Spleen (tissue), 11 donors: ENCODE measurements around the gene IL19. TPM values are rescaled to one million over a fixed set of nuclear protein-coding genes. Genes with fewer than 3 reads are reported as not detected.

ENCODE experiments used
- polyA plus RNA-seq, 3 donors: library from polyadenylated mRNA; stranded (reverse); fragments of 200-250 nt; gene quantifications; one replicate each; pipeline ENCODE4 v1.2.1, GENCODE V29; 2013
- small RNA-seq, 4 donors: library from RNA; depleted of rRNA; stranded (forward); fragments of <200 nt; gene quantifications; one replicate each; pipeline ENCODE3, GENCODE V24; 2016
- total RNA-seq, 7 donors: library from RNA; depleted of rRNA in 3 of 7; stranded (reverse); fragments of >200 nt in 3 of 7; fragmentation: NEBNext Ultra II Directional in 4 of 7; extraction: Animal tissue kit (Norgen Biotek cat#: 25700) in 4 of 7; gene quantifications; one replicate each; pipeline versions ENCODE4 v1.1.0 to v1.2.1, GENCODE V29; 2016 to 2021
- donor health status: healthy with polysubstance abuse.
- donor health status: DM: no; HTN: no; CAD: no; lungs with moderate emphysema.
- donor health status: DM: no; HTN: no; CAD: no.
- donor health status: Bipolar disorder and iron deficiency.
- donor health status: healthy.
- donor health status: DM: no; HTN: no; CAD: no.
- donor health status: DM: yes; HTN: yes; CAD: no.

Gene IL19
- total and polyA plus RNA-seq, 10 donors, result 0.09 to 2.2 (median 0.12) TPM; not detected in 7

Small RNA genes lying within 50 kb of the gene (small RNA-seq; reads per million reads assigned to genes)
- 0 reads per million in 4 donors for gene RF00019

Other genes starting within 250 kb of the IL19 start
- gene EIF2D, start 158.3 kb upstream of the IL19 start, total RNA-seq, result 10 to 100 TPM; 38.7 to 48.6 (median 43.0) TPM
- 10 to 100 TPM; 41.8 to 51.6 (median 50.0) TPM for gene EIF2D, start 158.3 kb upstream of the IL19 start, polyA plus RNA-seq
- 1 to 10 TPM; 2.4 to 6.6 (median 4.3) TPM for gene DYRK3, start 135.2 kb upstream of the IL19 start, total RNA-seq
- gene DYRK3, start 135.2 kb upstream of the IL19 start, polyA plus RNA-seq, result 1 to 10 TPM in 1 of 3 donors, under 1 TPM in 2; 0.65 to 1.4 (median 0.89) TPM
- 100 to 1,000 TPM in 5 of 7 donors, 10 to 100 TPM in 2; 82.0 to 129 (median 104) TPM for gene MAPKAPK2, start 85.9 kb upstream of the IL19 start, total RNA-seq
- 10 to 100 TPM; 42.2 to 68.1 (median 53.4) TPM for gene MAPKAPK2, start 85.9 kb upstream of the IL19 start, polyA plus RNA-seq
- 10 to 100 TPM in 1 of 7 donors, 1 to 10 TPM in 6; 3.0 to 23.2 (median 6.2) TPM for gene IL10, start 1.7 kb downstream of the IL19 start, total RNA-seq
- gene IL10, start 1.7 kb downstream of the IL19 start, polyA plus RNA-seq, result 1 to 10 TPM; 3.8 to 5.7 (median 4.4) TPM
- gene IL20, start 94.8 kb downstream of the IL19 start, total RNA-seq, result not detected
- not detected for gene IL20, start 94.8 kb downstream of the IL19 start, polyA plus RNA-seq
- under 1 TPM in 2 of 7 donors, not detected in 5; 0.30 to 0.34 TPM for gene IL24, start 126.7 kb downstream of the IL19 start, total RNA-seq
- 1 to 10 TPM; 1.2 to 2.0 (median 1.4) TPM for gene IL24, start 126.7 kb downstream of the IL19 start, polyA plus RNA-seq
- 100 to 1,000 TPM; 136 to 269 (median 242) TPM for gene FCMR, start 151.2 kb downstream of the IL19 start, total RNA-seq
- 100 to 1,000 TPM; 165 to 229 (median 187) TPM for gene FCMR, start 151.2 kb downstream of the IL19 start, polyA plus RNA-seq
- gene PIGR, start 175.7 kb downstream of the IL19 start, total RNA-seq, result 1 to 10 TPM in 3 of 7 donors, under 1 TPM in 4; 0.37 to 1.7 (median 0.94) TPM
- under 1 TPM; 0.13 to 0.99 (median 0.30) TPM for gene PIGR, start 175.7 kb downstream of the IL19 start, polyA plus RNA-seq
- 1 to 10 TPM in 1 of 7 donors, under 1 TPM in 4, not detected in 2; 0.16 to 1.0 (median 0.36) TPM for gene FCAMR, start 199.7 kb downstream of the IL19 start, total RNA-seq
- 1 to 10 TPM in 1 of 3 donors, under 1 TPM in 2; 0.38 to 1.3 (median 0.59) TPM for gene FCAMR, start 199.7 kb downstream of the IL19 start, polyA plus RNA-seq